HG03442 (cell line): Measurements from ENCODE around the gene NKPD1.

Experiments
- ATAC-seq: cut with Tn5 transposase; IDR thresholded peaks from one replicate; pipeline ENCODE4 v1.9.1; 2021; ENCODE audit warnings: mild to moderate bottlenecking, moderate library complexity; ENCODE audit not compliant: unreplicated experiment

NKPD1 gene, protein sequence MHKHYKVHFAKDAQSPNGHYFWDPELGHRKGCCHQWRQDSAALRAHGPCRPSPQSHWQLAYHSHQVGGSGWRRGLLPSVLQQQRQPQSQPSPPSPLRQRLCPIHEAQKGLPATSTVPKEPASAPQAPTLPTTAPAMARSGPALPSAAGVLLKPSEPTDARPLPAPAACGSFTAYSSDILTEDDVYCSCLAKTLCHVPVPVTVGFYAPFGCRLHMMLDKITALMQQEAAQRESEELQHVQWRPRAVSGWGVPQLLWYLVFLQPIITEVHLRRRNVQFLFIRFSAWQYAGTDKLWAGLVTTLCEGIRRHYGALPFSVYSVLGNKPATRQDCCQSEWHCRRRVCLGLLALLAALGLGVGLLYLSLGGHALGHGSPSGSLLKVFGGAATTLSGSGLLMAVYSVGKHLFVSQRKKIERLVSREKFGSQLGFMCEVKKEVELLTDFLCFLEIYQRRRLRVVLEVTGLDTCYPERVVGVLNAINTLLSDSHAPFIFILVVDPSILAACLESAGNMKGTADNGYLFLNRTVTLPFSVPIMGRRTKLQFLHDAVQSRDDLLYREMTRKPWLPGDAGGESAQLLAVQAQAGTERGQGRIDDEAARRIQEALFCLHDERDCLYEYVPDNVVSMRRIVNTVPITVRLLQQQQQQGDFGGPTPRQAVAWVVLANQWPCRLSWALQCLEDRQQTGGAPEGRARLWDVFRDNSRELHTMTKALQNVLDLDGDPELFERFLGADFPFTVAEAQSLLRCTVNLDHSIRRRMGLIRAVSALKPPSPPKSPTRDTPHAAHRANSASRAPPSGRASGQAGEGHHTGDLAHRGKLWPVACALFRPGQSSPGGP

DNA sequence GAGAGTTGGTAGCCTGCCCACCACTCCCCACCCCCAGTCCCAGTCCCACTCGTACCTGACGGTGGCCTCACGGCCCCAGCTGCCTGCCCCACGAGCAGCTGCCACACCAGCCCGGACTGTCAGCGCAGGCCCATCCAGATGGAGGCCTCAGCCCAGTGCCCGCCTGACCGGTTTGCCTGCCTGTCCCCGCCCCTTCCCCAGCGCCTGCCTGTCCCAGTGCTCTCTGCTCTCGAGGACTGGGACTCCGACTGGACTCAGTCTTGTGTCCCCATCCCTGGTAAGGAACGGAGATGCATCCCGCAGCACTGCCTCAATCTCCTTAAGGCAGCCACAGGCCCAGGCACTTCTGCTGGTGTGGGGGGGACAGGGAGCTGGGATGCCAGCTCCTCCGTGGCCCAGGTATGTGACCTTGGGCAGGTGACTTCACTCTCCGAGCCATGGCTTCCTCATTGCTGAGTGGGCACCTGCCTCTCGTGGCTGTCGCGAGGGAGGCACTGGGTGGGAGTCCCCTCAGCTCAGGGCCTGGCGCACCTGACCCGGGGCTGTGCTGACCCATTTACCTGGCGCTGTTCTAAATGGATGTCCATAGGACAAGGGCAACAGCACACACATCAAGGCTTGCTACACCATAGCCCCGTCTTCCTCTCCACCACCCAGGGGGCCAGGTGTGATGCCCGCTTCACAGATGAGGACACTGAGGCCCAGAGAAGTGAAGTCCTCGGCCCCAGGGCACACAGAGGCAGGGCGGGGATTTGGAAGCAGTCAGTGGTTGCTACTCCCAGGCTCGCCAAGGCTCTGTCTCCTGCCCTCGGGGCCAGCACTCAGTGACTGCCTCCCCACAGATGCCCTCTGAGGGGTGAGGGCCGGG, at the start of gene NKPD1:
NKPD1 (minus strand) TSS at position 113 of the 868 bp plus-strand sequence. CDS start 832 bp downstream, outside the sequence.
- ATAC-seq, result no peak

DNA sequence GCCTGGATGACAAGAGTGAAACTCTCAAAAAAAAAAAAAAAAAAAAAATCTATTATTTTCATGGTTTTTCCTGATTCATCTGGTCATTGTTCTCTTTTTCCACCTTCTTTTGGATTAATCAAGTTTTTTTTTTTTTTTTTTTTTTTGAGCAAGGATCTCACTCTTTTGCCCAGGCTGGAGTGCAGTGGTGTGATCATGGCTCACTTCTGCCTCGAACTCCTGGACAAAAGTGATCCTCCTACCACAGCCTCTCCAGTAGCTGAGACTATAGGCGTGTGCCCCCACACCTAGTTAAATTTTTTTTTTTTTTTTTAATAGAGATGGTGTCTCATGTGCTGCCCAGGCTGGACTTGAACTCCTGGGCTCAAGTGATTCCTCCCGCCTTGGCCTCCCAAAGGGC, 45.5 kb upstream of the NKPD1 start:
- no peak for ATAC-seq

DNA sequence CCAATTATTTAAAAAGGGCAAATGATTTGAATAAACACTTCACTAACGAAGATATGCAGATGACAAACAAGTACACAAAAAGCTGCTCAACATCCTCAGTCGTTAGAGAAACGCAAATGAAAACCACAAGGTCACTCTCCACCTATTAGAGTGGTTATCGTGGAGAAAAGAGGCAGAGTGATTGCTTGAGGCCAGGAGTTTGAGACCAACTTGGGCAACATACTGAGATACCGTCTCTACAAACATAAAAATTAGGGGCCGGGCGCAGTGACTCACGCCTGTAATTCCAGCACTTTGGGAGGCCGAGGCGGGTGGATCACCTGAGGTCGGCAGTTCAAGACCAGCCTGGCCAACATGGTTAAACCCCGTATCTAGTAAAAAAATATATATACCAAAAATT, 45.0 kb upstream of the NKPD1 start:
- ATAC-seq, result no peak

DNA sequence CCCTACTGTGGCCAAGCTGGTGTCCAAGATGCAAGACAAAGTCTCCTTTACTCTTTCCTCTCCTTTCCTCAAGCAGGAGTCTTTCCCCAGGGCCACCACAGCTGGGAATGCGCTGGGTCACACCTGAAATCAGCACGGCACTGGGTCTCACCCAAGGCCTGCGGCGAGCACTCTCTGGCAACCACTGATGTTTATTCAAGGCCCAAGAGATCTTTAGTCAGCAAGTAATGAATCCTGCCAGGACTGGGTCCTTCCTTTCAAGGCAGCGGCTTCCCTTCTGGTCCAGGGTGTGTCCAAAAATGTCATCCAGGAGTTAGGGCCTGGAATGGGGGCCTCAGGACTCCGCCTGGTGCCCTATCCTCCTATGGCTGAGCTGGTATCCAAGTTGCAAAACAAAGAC, 41.9 kb upstream of the NKPD1 start:
- no peak for ATAC-seq

DNA sequence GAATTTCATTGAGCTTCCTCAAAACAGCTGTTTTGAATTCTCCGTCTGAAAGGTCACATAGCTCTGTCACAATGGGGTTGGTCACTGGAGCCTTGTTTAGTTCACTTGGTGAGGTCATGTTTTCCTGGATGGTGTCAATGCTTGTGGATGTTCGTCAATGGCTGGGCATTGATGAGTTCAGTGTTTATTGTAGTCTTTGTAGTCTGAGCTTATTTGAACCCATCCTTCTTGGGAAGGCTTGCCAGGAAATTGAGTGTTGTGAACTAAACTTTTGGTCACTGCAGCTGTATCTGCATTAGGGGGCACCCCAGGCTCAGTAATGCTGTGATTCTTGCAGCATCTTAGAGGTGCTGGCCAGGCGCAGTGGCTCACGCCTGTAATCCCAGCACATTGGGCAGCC, 39.8 kb upstream of the NKPD1 start:
- ATAC-seq, result no peak

DNA sequence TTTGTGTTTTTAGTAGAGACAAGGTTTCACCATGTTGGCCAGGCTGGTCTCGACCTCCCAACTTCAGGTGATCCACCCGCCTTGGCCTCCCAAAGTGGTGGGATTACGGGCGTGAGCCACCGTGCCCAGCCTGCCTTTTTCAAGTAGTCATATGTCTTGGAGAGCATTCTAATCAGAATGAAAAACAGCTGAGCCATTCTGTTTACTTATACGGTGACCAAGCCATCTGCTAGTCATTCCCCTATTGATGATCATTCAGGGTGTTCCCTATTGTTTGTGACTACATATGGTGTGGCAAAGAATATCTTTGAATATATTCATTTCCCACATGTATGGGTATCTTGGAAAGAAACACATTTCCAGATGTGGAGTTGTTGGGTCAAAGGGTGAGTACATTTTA, 35.0 kb upstream of the NKPD1 start:
- ATAC-seq, result no peak

DNA sequence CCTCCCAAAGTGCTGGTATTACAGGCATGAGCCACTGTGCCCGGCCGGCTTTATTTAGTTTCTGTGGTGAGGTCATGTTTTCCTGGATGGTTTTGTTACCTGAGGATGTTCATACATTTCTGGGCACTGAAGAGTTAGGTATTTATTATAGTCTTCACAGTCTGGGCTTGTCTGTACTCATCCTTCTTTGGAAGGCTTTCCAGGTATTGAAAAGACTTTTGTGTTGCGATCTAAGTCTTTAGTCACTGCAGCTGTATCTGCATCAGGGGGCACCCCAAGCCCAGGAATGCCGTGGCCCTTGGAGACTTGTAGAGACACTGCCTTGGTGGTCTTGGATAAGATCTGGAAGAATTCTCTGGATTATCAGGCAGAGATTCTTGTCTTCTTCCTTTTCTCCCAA, 30.6 kb upstream of the NKPD1 start:
- no peak for ATAC-seq

DNA sequence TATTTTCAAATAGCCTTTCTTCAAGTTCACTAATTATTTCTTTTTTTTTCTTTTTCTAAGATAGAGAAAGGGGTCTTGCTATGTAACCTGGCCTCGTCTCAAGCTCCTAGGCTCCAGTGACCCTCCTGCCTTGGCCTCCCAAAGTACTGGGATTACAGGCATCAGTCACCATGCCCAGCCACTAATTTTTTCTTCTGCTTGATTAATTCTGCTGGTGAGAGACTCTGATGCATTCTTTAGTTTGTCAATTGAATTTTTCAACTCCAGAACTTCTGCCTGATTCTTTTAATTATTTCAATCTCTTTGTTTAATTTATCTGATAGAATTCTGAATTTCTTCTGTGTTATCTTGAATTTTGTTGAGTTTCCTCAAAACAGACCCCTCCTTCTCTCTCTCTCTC, 29.2 kb upstream of the NKPD1 start:
- no peak for ATAC-seq

DNA sequence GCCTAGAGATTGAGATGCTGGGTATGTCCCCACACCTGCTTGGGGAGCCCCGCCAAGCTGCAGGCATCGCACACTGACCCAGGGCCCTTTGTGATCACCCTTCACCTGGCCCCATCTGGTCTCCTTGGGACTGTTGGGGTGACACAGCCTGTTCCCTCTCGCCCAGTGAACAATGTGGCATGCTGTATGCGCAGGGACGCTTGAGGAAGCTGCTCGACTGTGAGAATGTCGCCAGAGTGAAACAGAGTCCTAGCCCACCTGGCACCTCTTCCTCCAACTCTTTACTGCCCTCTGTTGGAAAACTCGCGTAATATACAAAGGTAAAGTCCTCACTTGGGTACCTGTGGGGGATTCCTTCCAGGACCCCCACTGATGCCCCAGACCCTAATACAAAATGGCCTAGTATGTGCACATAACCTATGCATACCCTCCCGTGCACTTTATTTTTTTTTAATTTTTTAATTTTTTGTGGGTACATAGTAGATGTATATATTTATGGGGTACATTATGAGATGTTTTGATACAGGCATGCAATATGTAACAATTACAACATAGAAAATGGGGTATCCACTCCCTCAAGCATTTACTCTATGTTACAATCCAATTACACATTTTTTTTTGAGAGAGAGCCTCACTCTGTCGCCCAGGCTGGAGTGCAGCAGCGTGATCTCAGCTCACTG, 26.8 kb upstream of the NKPD1 start:
- ATAC-seq, result no peak

DNA sequence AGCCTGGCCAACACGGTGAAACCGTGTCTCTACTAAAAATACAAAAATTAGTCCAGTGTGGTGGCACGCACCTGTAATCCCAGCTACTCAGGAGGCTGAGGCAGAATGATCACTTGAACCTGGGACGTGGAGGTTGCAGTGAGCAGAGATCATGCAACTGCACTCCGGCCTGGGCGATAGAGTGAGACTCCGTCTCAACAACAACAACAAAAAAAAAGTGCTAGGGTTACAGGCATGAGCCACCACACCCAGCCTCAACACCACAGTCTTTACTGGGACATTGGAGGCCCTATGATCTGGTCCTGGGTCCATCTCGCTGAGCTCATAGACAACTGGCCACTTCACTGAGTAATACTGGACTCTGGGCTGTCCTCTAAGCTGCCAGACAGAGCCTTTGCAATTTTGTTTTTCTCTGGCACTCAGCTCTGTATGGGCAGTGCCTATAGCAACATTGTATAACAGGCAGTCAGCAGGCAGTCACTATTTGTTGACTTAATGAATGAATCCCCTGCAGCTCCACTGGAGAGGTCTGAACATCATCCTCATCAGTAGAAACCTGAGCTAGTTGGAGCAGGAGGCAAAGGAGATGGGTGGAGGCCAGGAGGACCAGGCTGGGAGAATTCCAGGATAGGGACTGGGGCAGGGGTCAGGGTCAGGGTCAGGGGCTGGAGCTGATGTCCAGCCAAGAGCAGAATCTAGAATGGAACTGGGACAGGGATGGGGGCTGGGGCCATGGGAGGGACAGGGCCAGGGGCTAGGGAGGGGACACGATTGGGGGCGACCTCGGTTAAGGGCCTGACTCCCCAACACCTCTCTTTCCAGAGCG, 25.9 kb upstream of the NKPD1 start:
- ATAC-seq, result no peak

DNA sequence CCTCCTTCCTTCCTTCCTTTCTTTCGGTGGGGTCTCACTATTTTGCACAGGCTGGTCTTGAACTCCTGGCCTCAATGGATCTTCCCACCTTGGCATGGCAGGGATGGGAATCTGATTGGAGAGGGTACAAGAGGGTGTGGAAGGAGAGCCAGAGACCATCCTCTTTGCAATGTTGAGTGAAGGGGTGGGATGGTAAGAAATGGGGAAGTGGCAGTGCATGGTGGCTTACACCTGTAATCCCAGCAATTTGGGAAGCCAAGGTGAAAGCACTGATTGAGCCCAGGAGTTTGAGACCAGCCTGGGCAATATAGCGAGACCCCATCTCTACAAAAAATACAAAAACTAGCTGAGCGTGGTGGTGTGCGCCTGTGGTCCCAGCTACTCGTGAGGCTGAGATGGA, 23.3 kb upstream of the NKPD1 start:
- no peak for ATAC-seq

DNA sequence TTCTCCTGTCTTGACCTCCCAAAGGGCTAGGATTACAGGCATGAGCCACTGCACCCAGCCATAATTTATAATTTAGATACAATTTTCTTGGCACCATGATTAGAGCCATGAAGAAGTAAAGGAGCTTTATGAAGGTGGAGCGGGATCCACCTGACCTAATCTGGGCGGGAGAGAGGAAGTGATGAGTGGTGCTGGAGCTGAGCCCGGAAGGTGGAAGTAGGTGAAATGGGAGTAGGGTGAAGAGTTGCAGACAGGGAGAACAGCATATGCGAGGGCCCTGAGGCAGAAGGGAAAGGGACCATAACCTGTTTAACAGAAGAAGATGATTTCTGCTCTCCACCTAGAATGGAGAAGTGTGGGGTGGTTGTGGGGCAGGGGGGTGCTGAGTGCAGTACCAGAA, 22.0 kb upstream of the NKPD1 start:
- ATAC-seq, result no peak

DNA sequence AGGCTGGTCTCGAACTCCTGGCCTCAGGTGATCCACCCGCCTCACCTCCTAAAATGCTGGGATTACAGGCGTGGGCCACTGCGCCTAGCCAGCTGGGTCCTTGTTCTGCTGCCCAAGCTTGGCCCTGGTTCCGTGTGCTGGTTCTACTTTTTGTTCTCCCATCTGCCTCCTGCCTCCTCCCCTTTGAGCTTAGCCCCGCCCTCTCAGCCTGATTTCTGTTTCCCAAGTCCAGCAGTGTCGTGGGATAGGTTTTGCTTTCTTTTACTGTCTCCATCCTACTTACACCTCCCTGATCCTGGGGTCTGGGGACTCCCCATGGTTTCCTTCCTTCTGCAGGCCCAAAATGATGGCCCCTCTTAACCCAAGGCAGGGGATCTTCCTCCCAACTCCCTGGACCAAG, 20.2 kb upstream of the NKPD1 start:
- no peak for ATAC-seq

DNA sequence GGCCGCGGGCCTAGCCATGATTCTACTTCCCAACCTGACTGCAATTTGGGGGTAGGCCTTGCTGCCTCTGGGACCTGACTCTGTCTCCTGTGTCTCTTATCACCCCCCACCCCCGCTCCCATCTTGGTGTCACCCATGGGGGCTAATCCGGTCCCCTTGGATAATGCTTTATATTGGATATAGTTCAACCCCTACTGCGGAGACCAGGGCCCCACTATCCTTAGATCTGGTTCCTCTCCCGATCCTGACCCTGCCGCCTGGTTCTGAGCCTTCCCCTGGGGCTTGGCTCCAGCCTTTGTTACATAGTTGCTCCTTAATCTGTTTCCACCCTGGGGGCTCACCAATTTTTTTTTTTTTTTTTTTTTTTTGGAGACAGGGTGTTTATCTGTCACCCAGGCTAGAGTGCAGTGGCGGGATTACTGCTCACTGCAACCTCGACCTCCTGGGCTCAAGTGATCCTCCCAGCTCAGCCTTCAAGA, 19.1 kb upstream of the NKPD1 start:
- no peak for ATAC-seq

DNA sequence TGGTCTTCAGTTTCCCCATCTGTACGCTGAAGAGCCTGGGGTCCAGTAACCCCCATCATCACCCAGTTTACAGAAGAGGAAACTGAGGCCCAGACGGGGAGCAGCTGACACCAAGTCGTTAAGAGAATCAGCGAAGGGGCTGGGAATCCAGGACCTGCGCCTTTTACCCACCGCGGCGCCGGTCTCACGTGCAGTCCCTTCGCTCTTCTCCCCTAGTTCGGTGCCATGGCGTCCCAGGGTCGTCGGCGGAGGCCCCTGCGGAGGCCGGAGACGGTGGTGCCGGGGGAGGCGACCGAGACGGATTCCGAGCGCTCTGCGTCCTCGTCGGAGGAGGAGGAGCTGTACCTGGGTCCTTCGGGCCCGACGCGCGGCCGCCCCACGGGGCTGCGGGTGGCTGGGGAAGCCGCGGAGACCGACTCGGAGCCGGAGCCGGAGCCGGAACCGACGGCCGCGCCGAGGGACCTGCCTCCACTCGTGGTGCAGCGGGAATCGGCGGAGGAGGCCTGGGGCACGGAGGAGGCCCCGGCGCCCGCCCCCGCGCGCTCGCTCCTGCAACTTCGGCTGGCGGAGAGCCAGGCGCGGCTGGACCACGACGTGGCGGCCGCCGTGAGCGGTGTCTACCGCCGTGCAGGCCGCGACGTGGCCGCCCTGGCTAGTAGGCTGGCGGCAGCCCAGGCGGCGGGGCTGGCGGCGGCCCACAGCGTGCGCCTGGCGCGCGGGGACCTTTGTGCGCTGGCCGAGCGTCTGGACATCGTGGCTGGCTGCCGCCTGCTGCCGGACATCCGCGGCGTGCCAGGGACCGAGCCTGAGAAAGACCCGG, 18.5 kb upstream of the NKPD1 start:
- ATAC-seq, result no peak

DNA sequence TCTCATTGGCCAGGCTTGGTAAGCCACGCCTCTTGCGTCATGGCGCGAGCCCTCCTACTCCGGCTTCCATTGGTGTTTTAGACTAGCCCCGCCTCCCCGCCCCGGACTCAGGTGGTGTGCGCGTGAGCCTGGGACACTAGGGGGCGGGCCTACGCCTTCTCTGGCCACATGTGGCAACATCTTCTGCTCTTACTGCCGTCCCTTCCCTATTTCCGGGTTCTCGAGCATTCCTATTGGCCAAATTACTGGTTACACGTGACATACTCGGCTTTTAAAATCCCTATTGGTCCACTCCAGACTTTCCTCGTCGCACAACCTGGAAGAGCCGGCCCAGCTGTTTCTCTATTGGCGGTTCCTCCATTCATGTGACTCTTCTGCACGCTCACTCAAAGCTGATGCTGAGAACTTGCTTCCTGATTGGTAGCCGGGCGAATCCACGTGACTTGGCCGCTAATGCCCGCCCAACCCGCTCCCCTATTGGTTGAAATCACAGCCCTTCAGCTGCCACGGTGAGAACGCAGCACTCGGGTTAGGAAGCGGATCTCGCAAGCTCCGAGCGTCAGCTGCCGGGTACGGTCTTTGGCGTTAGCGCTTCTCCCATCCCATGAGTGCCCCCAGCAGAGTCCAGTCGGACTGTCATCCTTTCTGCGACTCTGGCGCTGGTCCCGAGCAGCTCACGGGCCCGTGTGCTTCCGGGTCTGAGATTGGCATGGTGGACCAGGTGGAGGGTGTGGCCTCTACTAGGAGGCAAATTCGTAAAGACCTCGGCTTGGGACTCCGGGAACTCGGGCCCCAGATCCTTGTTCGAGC, 17.7 kb upstream of the NKPD1 start, which contains the start of gene BLOC1S3:
BLOC1S3 (plus strand) TSS at position 523 of the 810 bp plus-strand sequence. CDS start 513 bp downstream, outside the sequence.
- peak; percentile 79 for ATAC-seq

DNA sequence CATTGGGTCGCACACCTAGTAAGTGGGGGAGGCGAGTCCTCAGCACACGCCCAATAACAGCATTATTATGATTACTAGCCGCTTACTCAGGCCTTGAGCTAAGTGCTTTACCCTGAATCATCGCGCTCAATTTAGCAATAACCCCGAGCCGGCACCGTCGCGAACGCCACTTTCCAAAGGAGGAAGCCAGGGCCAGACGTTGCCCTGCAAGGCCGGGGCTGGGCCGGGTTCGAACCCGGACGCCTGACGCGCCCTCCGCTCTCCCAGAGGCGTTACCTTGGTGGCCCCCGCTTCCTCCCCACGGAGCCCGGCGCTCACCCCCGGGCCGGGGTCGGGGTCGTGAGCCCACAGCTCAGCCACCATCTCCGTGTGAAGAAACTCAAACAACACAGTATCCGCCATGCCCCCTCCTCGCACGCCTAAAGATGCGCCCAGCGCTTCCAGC, 17.1 kb upstream of the NKPD1 start, which contains the start of gene TRAPPC6A:
TRAPPC6A (minus strand) TSS at position 421 of the 445 bp plus-strand sequence; CDS start at position 402, 19 bp downstream.
- no peak for ATAC-seq
